HepG2 (cell line): ENCODE results near the gene PTGDR. TPM values are rescaled to one million over a fixed set of nuclear protein-coding genes. Genes with fewer than 3 reads are reported as not detected.

Experiments used
- polyA plus RNA-seq, 8 experiments: library from polyadenylated mRNA; depleted of rRNA in 3 of 8; stranded (reverse) in 7 of 8; unstranded in 1 of 8; fragments of >200 nt; fragmentation: Illumina TruSeq in 4 of 8; extraction: Trizol in 4 of 8; gene quantifications; 2 replicates each; pipeline versions ENCODE4 v1.2.1 to v1.2.3, GENCODE V29; 2011 to 2016; ENCODE audit warnings: low read depth in 4 of 8, missing spikeins in 1 of 8, mixed read lengths in 1 of 8; ENCODE audit not compliant: insufficient read depth in 1 of 8
- total RNA-seq, 5 experiments: library from RNA; depleted of rRNA; stranded (reverse); fragments of >200 nt; fragmentation: Illumina TruSeq; extraction: Trizol; gene quantifications; 2 replicates each; pipeline ENCODE4 v1.2.3, GENCODE V29; 2016; ENCODE audit warnings: low read depth in 1 of 5

The PTGDR gene
- total and polyA plus RNA-seq, 2 of the 13 experiments (the other 11 are each of a cell fraction or from before 2014, with no cell fraction given) = not detected

Other genes starting within 250 kb of the PTGDR start
- not detected in 2 replicates for gene NID2, start 198.6 kb upstream of the PTGDR start, total RNA-seq (2016; rRNA removed; fragmentation: Illumina TruSeq; extraction: Trizol)
- gene NID2, start 198.6 kb upstream of the PTGDR start, polyA plus RNA-seq (2011; rRNA removed) = 0.11 TPM in 1 of 2 replicates, not detected in the other
- gene PTGER2, start 46.6 kb downstream of the PTGDR start, total RNA-seq (2016; rRNA removed; fragmentation: Illumina TruSeq; extraction: Trizol) = not detected in 2 replicates
- gene PTGER2, start 46.6 kb downstream of the PTGDR start, polyA plus RNA-seq (2011; rRNA removed) = not detected in 2 replicates